Hypothalamus (tissue), 51 donors: ENCODE measurements around the gene WDFY3.

ENCODE experiments used
- DNase-seq, 51 donors: peaks; one replicate each; lab custom pipeline; 2025; lab: John Stamatoyannopoulos, UW

The WDFY3 gene, protein sequence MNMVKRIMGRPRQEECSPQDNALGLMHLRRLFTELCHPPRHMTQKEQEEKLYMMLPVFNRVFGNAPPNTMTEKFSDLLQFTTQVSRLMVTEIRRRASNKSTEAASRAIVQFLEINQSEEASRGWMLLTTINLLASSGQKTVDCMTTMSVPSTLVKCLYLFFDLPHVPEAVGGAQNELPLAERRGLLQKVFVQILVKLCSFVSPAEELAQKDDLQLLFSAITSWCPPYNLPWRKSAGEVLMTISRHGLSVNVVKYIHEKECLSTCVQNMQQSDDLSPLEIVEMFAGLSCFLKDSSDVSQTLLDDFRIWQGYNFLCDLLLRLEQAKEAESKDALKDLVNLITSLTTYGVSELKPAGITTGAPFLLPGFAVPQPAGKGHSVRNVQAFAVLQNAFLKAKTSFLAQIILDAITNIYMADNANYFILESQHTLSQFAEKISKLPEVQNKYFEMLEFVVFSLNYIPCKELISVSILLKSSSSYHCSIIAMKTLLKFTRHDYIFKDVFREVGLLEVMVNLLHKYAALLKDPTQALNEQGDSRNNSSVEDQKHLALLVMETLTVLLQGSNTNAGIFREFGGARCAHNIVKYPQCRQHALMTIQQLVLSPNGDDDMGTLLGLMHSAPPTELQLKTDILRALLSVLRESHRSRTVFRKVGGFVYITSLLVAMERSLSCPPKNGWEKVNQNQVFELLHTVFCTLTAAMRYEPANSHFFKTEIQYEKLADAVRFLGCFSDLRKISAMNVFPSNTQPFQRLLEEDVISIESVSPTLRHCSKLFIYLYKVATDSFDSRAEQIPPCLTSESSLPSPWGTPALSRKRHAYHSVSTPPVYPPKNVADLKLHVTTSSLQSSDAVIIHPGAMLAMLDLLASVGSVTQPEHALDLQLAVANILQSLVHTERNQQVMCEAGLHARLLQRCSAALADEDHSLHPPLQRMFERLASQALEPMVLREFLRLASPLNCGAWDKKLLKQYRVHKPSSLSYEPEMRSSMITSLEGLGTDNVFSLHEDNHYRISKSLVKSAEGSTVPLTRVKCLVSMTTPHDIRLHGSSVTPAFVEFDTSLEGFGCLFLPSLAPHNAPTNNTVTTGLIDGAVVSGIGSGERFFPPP (N-terminal part only)

DNA sequence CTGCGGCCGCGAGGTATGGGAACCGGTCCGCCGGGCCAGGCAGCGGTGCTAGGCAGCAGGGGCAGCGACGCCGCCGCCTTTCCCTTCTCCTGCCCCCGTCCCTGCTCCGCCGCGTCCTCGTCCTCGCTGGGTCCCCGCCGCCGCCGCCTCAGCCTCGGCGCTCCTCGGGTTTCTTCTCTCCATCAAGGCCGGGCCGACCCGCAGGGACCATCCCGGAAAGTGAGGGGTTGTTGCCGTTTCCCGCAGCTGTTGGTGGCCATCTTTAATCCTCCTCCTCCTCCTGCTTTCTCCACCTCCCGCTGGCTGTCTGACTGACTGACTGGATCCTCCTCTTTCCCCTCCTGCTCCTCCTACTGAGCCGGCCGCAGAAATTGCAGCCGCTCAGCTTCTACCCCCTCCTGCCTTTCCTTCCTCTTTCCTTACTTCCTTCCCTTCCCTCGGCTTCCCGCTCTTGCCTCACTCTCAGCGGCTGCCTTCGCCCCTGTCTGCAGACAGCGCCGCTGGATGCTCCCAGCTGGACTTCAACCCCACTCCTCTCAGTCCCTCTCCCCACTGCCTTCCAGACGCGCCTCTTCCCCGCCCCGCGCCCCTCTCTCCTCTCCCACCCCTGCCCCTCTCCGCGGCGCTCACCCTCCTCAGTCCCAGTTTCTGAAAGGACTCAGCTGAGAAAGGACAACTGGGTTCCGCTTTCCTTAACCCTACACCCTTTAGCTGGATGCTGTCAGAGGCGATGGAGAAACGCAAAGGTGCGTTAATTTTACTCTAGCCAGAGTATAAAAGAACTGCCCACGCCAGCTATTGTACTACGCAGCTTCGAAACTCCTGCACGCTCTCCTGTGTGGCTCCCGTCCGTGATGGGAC lies at the start of gene WDFY3:
Gene WDFY3, minus strand, starts transcription at position 309 of the 861 bp plus-strand sequence. CDS start 106,099 bp downstream, outside the sequence.
- DNase-seq: peak; percentile 29 to 92 (median 74)

DNA sequence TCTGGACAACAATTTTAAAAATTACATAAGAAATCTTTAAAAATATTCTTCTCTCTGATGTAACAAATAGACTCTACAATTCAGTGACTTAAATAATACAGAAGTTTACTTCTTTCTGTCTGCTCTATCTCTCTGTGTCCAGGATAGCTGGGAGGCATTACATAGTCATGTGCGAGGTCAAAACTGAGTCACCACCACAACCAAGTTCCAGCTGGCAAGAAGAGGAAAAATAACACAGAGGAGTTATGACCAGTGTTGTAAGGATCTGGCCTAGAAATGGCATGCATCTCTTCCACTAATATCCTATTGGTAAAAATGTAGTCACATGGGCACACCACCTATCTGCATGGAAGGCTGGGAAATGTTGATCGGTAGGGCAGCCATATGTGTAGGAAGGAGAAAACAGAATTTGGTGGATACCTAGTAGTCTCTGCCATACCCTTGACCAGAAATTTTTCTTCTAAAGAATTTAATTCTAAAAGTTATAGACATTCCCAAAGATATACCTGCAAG lies 39.4 kb upstream of the WDFY3 start:
- no peak for DNase-seq

DNA sequence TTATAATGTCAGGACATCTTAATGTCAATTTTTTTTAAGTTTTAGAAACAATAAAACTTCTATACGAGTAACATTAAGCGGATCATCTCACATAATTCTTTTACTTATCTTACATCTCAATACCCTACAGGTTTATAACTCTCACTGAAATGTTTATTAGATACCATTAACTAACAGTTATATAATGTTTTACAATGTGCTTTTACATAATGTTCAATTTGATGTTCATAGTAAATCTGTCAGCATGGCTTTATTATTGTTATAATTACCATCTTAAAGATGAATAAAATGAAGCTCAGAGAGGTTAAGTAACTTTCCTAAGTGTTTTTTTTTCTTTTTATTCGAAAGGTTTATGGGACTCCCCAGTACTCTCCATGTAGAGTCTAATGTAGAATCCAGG lies 33.9 kb upstream of the WDFY3 start:
- no peak for DNase-seq

DNA sequence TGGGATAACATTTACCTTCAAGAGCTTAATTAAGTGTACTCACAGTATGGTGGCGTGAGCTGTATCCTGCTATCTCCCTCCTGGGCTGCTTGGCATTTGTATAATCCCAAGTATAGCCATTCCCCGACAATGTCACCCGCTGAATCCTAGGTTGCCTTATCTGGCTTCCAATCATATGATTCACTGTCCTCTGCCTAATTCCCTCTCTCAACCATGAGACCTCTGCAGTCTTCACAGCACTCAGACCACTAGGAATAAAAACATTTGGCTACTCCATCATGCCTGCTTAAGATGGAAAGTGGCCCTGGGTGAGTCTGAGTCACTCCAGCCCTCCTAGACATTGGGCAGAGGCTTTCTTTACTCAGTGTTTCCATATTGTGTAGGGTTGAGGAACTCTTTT lies 28.9 kb upstream of the WDFY3 start:
- DNase-seq: no peak

DNA sequence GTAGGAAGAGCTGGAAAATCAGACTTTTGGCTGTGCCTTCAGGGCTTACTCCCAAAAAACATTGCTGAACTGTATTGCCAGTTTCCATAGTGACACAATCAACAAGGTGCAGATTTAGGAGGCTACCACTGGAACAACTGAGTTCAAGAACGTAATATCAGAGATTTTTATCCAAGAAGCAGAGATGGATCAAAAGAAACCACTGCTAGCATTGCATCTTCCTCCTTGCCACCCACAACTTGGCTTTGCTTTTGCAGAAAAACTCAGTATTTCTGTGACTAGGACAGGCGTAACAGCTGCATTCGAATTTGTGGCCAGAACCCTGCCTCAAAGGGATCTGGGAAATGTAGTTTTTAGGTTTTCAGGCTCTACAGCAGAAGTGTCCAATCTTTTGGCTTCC lies 27.8 kb upstream of the WDFY3 start:
- peak in 4 of 51 donors; percentile 4 to 13 (median 6) for DNase-seq

DNA sequence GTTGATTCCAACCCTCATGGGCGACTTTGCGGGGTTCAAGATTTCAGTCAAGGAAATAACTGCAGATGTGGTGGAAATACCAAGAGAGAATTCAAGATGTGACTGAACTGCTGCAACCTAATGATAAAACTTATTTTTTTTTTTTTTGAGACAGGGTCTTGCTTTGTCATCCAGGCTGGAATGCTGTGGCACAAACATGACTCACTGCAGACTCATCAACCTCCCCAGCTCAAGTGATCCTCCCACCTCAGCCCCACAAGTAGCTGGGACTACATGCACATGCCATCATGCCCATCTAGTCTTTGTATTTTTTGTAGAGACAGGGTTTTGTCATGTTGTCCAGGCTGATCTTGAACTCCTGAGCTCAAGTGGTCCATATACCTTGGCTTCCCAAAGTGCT lies 19.5 kb upstream of the WDFY3 start:
- DNase-seq: no peak

DNA sequence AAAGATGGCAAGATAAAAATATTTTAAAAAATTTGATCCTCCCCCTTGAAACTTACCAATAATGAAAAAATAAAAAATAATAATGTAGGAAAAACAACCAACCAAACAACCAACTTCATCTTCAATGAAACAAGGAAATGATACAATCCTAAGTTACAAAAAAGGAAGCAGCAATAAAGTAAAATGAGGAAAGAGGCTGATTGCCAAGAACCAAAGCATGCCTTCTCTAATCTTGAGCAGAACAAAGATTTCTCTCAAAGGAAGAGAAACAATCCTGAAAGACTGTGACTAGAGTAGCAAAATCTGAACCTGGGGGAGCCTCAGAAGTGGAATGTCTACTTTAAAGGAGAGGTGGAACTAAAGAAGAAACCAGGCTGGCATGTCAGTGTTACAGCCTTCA lies 10.9 kb upstream of the WDFY3 start:
- DNase-seq: no peak

DNA sequence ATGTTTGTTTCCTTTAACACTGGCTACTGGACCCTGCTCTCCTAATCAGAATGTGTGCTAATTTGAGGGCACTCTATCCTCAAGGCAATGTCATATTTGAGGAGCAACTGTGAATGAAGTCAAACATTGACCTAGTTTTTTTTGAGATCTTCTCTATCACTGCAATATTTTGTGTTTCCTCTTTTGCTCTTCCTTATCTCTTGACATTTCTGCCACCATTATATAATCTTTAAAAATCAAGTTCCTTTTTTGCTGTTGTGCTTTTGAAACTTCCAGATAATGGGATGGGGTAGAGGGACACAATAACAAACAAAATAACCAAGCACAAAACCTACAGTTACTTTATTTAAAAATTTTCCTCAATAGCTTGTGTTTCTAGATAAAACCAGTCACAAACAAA lies 7.4 kb upstream of the WDFY3 start:
- no peak for DNase-seq

DNA sequence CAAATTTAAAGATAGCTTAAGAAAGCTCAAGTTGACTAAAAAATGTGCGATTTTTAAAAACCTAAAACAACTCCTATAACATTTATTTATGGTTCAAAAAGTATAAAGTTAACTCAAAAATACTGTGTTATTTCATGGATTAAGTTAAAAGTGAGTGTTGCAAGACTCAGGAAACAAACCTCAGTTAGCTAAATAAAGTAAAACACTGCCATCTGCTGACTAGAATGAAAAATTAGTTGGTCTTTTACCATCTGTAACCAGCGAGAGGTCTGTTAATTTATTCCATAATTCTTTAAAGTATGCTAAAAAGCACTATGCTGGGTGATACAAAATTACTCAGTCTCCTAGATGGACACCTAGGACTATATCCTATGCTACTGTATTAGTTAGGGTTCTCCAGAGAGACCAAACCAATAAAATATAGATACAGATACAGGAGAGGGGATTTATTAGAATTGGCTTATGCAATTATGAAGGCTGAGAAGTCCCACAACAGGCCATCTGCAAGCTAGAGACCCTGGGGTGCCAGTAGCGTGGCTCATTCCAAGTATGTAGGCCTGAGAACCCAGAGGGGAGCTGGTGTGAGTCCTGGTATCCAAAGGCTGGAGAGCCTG lies 4.9 kb upstream of the WDFY3 start:
- peak in 1 of 51 donors; percentile 38 for DNase-seq

DNA sequence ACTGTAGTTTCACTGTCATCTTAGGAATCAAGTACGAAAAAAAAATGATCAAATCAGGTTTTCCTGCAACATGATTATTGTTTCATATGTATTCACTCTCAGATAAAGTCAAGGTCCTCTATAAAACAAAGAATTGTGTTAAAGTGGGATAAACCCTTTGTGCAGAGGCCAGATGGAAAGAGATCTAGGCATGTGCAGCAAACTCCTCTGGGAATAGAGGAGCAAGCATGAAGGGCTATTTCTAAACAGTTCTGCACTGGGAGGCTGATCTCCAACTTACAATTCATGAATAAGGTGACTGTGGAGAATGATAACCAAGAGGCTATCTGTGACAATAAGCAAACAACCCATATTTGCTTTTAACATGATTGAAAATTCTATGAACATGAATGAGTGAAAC lies 2.4 kb upstream of the WDFY3 start:
- DNase-seq: no peak

DNA sequence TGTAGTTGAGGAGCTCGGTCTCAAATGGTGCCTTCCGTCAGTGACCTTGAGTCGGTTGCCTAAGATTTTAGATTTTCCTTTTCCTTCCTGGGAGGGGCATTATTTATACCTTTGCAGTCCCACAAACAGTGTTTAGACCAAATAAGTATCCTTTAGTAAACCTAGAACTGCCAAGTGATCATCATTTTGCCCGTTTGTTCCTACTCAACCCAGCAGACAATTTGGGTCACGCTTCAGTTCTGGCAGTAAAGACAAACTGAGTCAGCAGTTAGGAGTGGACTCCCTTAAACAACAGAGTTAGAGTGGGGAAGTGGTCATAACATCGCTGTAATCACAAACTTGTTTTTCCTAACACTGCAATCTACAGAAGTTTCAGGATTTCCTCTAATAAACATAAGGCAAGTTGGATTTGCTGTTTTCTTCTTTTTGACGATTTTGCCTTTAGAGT lies 777 bp upstream of the WDFY3 start:
- peak in 5 of 51 donors; percentile 9 to 75 (median 25) for DNase-seq

DNA sequence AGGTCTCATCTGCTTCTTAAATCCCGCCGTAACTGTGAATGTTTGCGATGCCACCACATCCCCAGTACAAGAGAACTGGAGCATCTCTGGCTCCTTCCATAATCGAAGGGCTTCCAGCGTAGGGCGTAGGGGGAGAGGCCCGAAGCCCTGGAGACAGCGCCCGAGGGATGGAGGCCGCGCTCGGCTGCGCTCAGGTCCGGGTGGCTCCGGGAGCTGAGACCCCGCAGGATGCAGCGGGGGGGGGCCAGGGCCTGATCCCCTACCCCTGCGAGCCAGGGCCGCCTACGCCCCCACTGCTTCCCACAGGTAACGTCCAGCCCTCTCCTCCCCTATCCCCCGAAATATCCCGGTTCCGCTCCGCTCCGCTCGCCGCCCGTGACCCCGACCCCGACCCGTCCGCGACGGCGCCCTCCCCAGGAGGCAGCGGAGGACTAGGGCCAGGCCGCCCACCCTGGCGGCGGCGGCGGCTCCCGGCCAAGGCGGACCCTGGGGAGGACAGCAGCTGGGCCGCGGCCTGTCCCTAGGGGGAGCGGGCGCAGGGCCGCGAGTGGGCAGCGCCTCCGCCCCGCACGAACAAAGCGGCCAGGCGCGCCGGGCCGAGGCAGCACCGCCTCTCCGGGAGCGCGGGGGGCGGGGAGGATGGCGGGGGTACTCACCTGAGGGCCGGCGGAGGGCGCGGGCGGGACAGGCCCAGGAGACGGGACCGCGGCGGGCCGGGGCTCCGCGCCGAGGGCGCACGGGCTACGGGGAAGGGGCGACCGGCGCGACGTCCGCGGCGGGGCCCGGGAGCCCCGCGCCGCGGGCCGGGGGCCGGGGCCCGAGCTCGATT lies 723 bp downstream of the WDFY3 start:
- DNase-seq: peak in 42 of 51 donors; percentile 2 to 74 (median 46)

DNA sequence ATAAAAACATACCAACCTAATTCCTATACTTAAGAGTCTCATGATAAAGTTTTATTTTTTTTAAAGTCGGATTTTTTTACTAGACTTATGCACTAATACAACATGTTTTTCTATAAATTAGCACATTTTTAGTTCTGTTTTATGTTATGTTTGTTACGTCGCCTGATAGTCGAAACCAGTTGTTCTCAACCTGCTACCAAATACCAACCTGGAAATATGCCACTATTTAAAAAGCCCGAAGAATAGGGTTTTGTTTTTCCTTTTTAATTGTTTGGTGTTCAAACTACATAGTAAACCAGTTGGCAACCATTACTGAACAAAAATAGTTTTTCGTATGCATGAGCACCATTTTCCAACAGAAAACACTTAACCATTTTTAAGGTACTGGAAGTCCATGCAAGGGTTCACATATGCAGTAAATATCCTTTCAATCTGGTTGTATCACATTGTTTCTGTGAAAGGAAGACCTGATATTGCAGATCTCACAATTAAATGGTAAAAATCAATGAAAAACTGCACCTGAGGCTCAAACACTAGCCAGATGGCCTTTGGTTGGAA lies 1.4 kb downstream of the WDFY3 start:
- DNase-seq: no peak

DNA sequence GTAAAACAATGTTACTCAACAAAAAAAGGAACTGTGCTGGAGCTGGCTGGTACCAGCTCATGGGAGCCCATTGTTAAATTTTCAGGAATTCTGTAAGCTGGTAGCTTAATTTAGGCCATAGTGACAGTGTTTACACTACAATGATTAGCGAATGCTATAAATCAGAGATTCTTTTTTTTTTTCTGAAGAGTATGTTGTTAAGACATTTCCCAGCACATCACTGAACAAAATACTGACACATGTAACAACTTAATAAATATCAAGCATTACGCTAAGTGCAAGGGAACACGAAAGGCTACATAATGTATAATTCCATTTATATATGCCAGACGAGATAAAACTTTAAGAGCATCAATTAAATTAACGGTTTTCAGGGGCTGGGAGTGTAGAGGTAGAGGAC lies 4.4 kb downstream of the WDFY3 start:
- DNase-seq: no peak

DNA sequence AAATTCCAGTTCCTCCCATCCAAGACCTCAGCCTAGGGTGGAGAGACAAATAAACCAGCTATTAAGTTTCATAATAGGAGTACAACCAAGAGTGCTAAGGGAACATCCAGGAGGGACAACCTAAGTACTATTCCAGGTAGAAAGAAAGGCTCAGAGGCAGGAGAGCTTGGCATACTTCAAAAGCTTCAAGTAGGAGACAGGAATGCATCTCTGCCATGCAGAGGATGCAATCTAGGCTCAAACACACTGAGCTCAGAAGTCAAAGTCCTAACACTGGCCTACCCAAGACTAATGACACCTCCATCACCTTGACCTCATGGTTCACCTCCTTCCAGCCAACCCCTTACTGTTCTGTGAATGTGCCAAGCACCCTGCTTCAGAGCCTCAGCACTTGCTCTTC lies 8.1 kb downstream of the WDFY3 start:
- DNase-seq: no peak

DNA sequence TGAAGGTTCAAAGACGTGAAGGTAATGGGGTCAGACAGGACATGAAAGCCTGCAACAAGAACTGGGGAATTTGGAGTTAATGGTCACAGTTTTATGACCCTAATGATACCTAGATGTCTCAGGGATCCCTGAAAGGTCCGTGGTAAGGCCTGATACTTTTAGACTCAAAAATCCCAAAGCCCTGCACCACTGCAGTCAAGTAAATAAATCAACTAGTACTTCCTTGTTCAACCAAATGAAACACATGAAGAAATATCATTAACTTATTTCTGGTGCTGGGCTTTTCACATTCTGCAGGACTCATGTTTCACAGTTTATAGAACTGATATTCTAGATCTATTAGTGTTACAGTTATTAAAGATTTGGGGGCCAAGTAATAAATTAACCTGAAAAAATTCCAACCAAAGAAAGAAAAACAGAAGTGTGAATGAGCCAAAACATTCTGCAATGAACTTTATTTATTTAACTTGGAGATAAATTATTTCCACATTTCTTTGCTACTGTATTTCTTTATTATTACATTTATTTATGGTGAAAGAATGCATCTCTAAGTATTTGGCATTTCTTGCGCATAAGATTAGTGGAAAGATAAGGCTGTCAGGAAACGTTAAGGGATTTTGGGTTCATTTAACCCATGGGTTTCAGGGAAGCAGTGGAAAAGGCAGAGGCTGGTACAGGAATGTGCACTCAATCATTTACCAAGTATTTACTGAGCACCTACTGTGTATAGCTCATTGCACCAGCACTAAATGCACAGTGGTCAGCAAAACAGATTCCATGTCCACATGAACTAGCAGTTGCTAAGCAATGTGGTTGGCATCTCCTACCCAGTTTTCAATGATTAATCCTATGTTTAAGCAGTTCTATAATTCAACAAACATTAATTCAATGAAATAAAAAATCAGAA lies 8.7 kb downstream of the WDFY3 start:
- DNase-seq: no peak

DNA sequence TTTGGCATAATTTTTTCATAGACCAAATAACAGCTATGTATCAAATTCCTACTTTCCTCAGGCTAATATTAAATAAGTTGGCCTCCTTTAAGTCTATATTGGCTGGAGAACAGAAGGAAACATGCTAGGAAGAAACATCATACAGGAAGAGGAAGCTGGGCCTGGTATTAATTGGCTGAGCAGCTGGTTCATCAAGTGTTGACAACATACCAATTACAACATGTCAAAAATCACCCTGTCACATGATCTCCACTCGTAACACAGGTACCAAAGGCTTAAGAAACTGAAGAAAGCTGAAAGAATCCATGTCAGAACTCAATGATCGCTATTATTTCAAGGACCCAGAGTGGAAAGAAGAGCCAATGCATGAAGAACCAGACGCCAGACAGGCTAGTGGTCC lies 10.5 kb downstream of the WDFY3 start:
- no peak for DNase-seq
